Osteocyte (in vitro differentiated cells): Measurements from ENCODE around the gene SLC4A5. TPM values are rescaled to one million over a fixed set of nuclear protein-coding genes. Genes with fewer than 3 reads are reported as not detected.

Experiments
- DNase-seq: peaks from one replicate; pipeline ENCODE4 v3.0.0; 2021; ENCODE audit warnings: mixed read lengths; ENCODE audit not compliant: unreplicated experiment; ENCODE audit errors: extremely low spot score
- H3K27ac Mint-ChIP-seq: one replicate; pipeline ENCODE4 v1.8.0; 2021; ENCODE audit warnings: mild to moderate bottlenecking, mixed read lengths; ENCODE audit not compliant: unreplicated experiment
- H3K27me3 Mint-ChIP-seq: one replicate; pipeline ENCODE4 v1.8.0; 2021; ENCODE audit warnings: mixed read lengths; ENCODE audit not compliant: unreplicated experiment
- H3K36me3 Mint-ChIP-seq: one replicate; pipeline ENCODE4 v1.8.0; 2021; ENCODE audit warnings: mixed read lengths; ENCODE audit not compliant: unreplicated experiment
- H3K4me1 Mint-ChIP-seq: one replicate; pipeline ENCODE4 v1.8.0; 2021; ENCODE audit warnings: mixed read lengths; ENCODE audit not compliant: unreplicated experiment
- H3K4me3 Mint-ChIP-seq: one replicate; pipeline ENCODE4 v1.8.0; 2021; ENCODE audit warnings: mild to moderate bottlenecking, moderate library complexity, mixed read lengths; ENCODE audit not compliant: unreplicated experiment
- H3K9me3 Mint-ChIP-seq: one replicate; pipeline ENCODE4 v1.8.0; 2021; ENCODE audit warnings: mixed read lengths; ENCODE audit not compliant: unreplicated experiment
- CTCF ChIP-seq: fragments of 200-600 bp; sonication (generic); IDR thresholded peaks from 2 replicates; pipeline ENCODE4 v1.5.0; 2021; ENCODE audit warnings: antibody characterized with exemption, mild to moderate bottlenecking, moderate library complexity
- total RNA-seq: library from RNA; stranded (reverse); gene quantifications from 2 replicates; pipeline ENCODE4 v1.2.1, GENCODE V29; 2021

Gene SLC4A5
- total RNA-seq, 1 donor from 2014 or later = 1.6 TPM

- H3K27me3 Mint-ChIP-seq = peaks cover 13% of the 10 kb centered on the region
- TF ChIP-seq CTCF = no peak
- H3K9me3 Mint-ChIP-seq = no peaks in the 10 kb centered on the region
- H3K27ac Mint-ChIP-seq = peak overlapping the region; percentile 9
- no peaks in the 10 kb centered on the region for H3K36me3 Mint-ChIP-seq
- DNase-seq = no peak
- no peaks in the 10 kb centered on the region for H3K4me1 Mint-ChIP-seq
- no peak overlapping the region for H3K4me3 Mint-ChIP-seq
Measured at GRCh38 chr2:74390606-74391005, 47.4 kb upstream of the SLC4A5 start.

- Mint-ChIP-seq H3K4me1 (peaks cover 2% of the 10 kb centered on the region), H3K9me3 (no peaks in the 10 kb centered on the region)
- no peak for DNase-seq
Measured at GRCh38 chr2:74387346-74387745, 44.1 kb upstream of the SLC4A5 start.

GRCh38 chr2:74385396-74385795 lies 42.2 kb upstream of the SLC4A5 start:
- peaks cover 7% of the 10 kb centered on the region for H3K36me3 Mint-ChIP-seq
- no peak for TF ChIP-seq CTCF
- no peaks in the 10 kb centered on the region for H3K27me3 Mint-ChIP-seq
- no peak overlapping the region for H3K4me3 Mint-ChIP-seq
- H3K9me3 Mint-ChIP-seq = no peaks in the 10 kb centered on the region
- H3K4me1 Mint-ChIP-seq = peaks cover 12% of the 10 kb centered on the region
- DNase-seq = no peak
- no peak overlapping the region for H3K27ac Mint-ChIP-seq

More at GRCh38 chr2:74387346-74387745, 44.1 kb upstream of the SLC4A5 start:
- no peaks in the 10 kb centered on the region for H3K27me3 Mint-ChIP-seq
- no peak for TF ChIP-seq CTCF
- H3K36me3 Mint-ChIP-seq = peaks cover 1% of the 10 kb centered on the region
- no peak overlapping the region for H3K27ac Mint-ChIP-seq
- no peak overlapping the region for H3K4me3 Mint-ChIP-seq

- peaks cover 23% of the 10 kb centered on the region for H3K4me1 Mint-ChIP-seq
- DNase-seq = no peak
- H3K27ac Mint-ChIP-seq = no peak overlapping the region
- no peak for TF ChIP-seq CTCF
- H3K9me3 Mint-ChIP-seq = no peaks in the 10 kb centered on the region
- no peaks in the 10 kb centered on the region for H3K27me3 Mint-ChIP-seq
- peaks cover 7% of the 10 kb centered on the region for H3K36me3 Mint-ChIP-seq
- no peak overlapping the region for H3K4me3 Mint-ChIP-seq
Measured at GRCh38 chr2:74384051-74384450, 40.8 kb upstream of the SLC4A5 start.

- no peak for TF ChIP-seq CTCF
- no peak for DNase-seq
- Mint-ChIP-seq H3K36me3 (peaks cover 7% of the 10 kb centered on the region), H3K9me3 (no peaks in the 10 kb centered on the region), H3K27me3 (no peaks in the 10 kb centered on the region), H3K27ac (no peak overlapping the region), H3K4me1 (peaks cover 23% of the 10 kb centered on the region), H3K4me3 (no peak overlapping the region)
Measured at GRCh38 chr2:74383254-74383653, 40.0 kb upstream of the SLC4A5 start.
